Adrenal gland (tissue), 12 donors: ENCODE data around the gene CGREF1. TPM values are rescaled to one million over a fixed set of nuclear protein-coding genes. Genes with fewer than 3 reads are reported as not detected.

Experiments
- DNase-seq, 7 donors: peaks; one replicate each; pipeline ENCODE4 v3.0.0-alpha.2; 2019 to 2020
- H3K27ac ChIP-seq, 5 donors: fragments of 200-600 bp; sonication (generic) in 4 of 5; 1 replicate in 3 of 5; 2 replicates in 2 of 5; pipeline versions ENCODE4 v1.5.1 to v1.8.0; 2016 to 2020; ENCODE audit warnings: mild to moderate bottlenecking in 1 of 5
- H3K27me3 ChIP-seq: fragments of 200-600 bp; 2 replicates; pipeline ENCODE4 v1.8.0; 2021
- H3K36me3 ChIP-seq, 2 donors: fragments of 200-600 bp; replicated peaks in 1 of 2; 1 replicate in 1 of 2; 2 replicates in 1 of 2; pipeline versions ENCODE4 v1.5.1 to v1.8.0; 2018 to 2022
- H3K4me1 ChIP-seq, 2 donors: fragments of 200-600 bp; replicated peaks in 1 of 2; 1 replicate in 1 of 2; 2 replicates in 1 of 2; pipeline versions ENCODE4 v1.5.1 to v1.8.0; 2018 to 2021
- H3K4me3 ChIP-seq, 4 donors: fragments of 200-600 bp; sonication (generic) in 3 of 4; one replicate each; pipeline ENCODE4 v1.5.1; 2016 to 2018
- H3K9me3 ChIP-seq, 3 donors: fragments of 200-600 bp; sonication (generic) in 1 of 3; replicated peaks in 1 of 3; 1 replicate in 2 of 3; 2 replicates in 1 of 3; pipeline versions ENCODE4 v1.5.1 to v1.8.0; 2016 to 2021
- POLR2A ChIP-seq, 2 donors: fragments of 450-650 bp; IDR thresholded peaks; one replicate each; pipeline ENCODE4 v1.6.1; 2017; ENCODE audit warnings: antibody characterized with exemption in 2 of 2, mild to moderate bottlenecking in 2 of 2, moderate library complexity in 1 of 2
- WGBS, 4 donors: extraction: QIAGEN DNeasy Blood & Tissue Kit in 2 of 4; methylation state at CpG; one replicate each; pipeline versions ENCODE4 v1.1.5 to v1.1.7; 2013 to 2017; 5-methylcytosine and 5-hydroxymethylcytosine counted together
- intact Hi-C, 2 donors: fragments of 100-400 bp; cut with DNase I; formaldehyde crosslinking; loops; one replicate each; pipeline versions ENCODE4 v1.14.1 to v1.15.0; 2022 to 2023
- polyA plus RNA-seq, 3 donors: library from polyadenylated mRNA; stranded (reverse); fragments of 200-250 nt in 2 of 3; fragments of 350-450 nt in 1 of 3; fragmentation: Illumina TruSeq in 1 of 3; extraction: RNeasy Lipid Tissue Mini Kit (QIAGEN cat#74804) in 1 of 3; gene quantifications; one replicate each; pipeline ENCODE4 v1.2.3, GENCODE V29; 2013 to 2014
- total RNA-seq, 9 donors: library from RNA; depleted of rRNA in 4 of 9; stranded (reverse); fragments of >200 nt in 4 of 9; fragments of 120-200 nt in 1 of 9; fragmentation: NEBNext Ultra II Directional in 1 of 9; extraction: Animal tissue kit (Norgen Biotek cat#: 25700) in 1 of 9; gene quantifications; one replicate each; pipeline versions ENCODE4 v1.1.0 to v1.2.4, GENCODE V29; 2013 to 2023
- TF ChIP-seq, protein P1 (sequence below), 6 experiments: fragments of 450-650 bp in 4 of 6; fragments of 200-600 bp in 2 of 6; sonication (generic) in 1 of 6; IDR thresholded peaks; 1 replicate in 5 of 6; 2 replicates in 1 of 6; pipeline versions ENCODE4 v1.5.1 to v1.8.0; 2016 to 2021; ENCODE audit warnings: antibody characterized with exemption in 6 of 6, mild to moderate bottlenecking in 2 of 6, moderate library complexity in 1 of 6
- donor health status: healthy with polysubstance abuse.
- donor health status: Bipolar disorder and iron deficiency.
- donor health status: DM: yes; HTN: yes; CAD: no.
- donor health status: DM: no; HTN: no; CAD: no.
- donor health status: DM: no; HTN: no; CAD: no.
- donor health status: DM: yes; HTN: yes; CAD: no.

CGREF1 gene
- total and polyA plus RNA-seq, 12 donors: 0.52 to 4.7 (median 1.3) TPM; not detected in 1

DNA sequence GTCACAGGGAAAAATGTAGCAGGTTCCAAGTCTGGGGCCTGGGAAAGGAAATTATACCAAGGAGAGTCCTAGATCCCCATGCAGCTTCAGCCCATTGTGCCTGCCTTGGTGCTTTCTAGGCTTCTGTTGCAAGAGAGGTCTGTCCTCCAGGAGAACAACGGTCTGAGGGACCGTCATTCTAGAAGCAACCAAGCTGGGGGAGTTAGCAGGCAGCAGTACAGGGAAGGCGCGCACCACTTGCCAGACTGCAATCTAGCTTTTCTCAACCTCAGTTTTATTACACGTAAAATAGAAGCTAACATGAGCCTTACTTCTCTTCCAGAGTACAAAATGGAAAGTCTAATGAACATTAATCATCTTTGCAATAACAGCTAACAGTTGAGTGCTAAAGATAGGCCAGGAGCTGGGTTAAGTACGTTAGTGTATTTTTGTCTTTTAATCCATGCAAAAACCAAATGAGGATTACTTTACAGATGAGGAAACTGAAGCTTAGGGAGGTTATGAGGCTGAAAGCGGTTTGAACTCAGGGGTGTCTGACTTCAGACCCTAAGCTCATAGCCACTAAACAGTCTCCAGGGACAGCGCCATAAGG, 31.8 kb upstream of the CGREF1 start:
- Histone ChIP-seq H3K4me1 (peaks cover 0 to 5% of the 10 kb centered on the region in 2 donors), H3K27ac (no peak overlapping the region), H3K4me3 (no peak overlapping the region), H3K27me3 (no peaks in the 10 kb centered on the region), H3K9me3 (no peaks in the 10 kb centered on the region), H3K36me3 (no peaks in the 10 kb centered on the region)
- TF ChIP-seq, protein P1, sequence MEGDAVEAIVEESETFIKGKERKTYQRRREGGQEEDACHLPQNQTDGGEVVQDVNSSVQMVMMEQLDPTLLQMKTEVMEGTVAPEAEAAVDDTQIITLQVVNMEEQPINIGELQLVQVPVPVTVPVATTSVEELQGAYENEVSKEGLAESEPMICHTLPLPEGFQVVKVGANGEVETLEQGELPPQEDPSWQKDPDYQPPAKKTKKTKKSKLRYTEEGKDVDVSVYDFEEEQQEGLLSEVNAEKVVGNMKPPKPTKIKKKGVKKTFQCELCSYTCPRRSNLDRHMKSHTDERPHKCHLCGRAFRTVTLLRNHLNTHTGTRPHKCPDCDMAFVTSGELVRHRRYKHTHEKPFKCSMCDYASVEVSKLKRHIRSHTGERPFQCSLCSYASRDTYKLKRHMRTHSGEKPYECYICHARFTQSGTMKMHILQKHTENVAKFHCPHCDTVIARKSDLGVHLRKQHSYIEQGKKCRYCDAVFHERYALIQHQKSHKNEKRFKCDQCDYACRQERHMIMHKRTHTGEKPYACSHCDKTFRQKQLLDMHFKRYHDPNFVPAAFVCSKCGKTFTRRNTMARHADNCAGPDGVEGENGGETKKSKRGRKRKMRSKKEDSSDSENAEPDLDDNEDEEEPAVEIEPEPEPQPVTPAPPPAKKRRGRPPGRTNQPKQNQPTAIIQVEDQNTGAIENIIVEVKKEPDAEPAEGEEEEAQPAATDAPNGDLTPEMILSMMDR (IDR thresholded peaks at IDR 0.05): no peak
- TF ChIP-seq POLR2A (IDR thresholded peaks at IDR 0.05): no peak
- DNase-seq: no peak
- intact Hi-C loops: no loop called here
- WGBS, 4 donors: 83 to 95% (median 87%) methylated on average over 8 of the region's 8 CpGs

DNA sequence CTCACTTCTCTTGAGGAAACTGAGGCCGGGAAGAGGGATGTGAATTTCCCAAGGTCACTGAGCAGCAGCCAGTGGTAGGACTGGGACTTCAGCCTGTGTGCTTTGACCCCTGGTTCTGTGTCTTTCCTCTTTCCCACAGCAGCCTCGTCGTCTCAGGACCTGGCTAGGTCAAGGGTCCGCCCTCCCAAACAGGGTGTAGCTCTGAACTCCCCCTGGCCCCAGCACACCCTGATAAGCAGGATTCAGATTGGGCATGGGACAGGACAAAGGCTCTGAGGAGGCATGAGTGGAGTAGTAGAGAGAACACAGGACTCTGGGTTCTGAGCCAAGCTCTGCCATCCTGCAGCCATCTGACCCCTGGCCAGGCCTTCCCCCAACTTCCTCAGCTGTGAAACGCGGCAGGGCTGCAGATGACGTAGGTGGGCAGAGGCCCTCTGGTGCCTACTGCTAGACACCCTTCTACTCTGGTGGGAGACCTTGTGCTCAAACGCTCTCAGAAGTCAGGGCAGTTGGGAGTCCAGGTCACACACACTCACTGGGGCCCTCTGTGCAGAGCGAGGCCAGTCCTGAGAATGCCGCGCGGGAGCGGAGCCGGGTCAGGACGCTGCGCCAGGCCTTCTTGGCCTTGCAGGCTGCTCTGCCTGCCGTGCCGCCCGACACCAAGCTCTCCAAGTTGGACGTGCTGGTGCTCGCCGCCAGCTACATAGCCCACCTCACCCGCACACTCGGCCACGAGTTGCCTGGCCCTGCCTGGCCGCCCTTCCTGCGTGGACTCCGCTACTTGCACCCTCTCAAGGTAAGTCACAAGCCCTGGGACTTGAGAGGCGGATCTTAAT, 30.9 kb upstream of the CGREF1 start:
- no peak for DNase-seq
- peaks cover 0 to 5% of the 10 kb centered on the region in 2 donors for H3K4me1 ChIP-seq
- 88 to 95% (median 91%) methylated on average over 7 to 29 of the region's 29 CpGs for WGBS, 4 donors
- H3K27ac ChIP-seq: no peak overlapping the region
- H3K9me3 ChIP-seq: no peaks in the 10 kb centered on the region
- H3K36me3 ChIP-seq: no peaks in the 10 kb centered on the region
- TF ChIP-seq, protein P1 (IDR thresholded peaks at IDR 0.05): no peak
- no peak for TF ChIP-seq POLR2A (IDR thresholded peaks at IDR 0.05)
- no peaks in the 10 kb centered on the region for H3K27me3 ChIP-seq
- intact Hi-C loops: no loop called here
- no peak overlapping the region for H3K4me3 ChIP-seq

DNA sequence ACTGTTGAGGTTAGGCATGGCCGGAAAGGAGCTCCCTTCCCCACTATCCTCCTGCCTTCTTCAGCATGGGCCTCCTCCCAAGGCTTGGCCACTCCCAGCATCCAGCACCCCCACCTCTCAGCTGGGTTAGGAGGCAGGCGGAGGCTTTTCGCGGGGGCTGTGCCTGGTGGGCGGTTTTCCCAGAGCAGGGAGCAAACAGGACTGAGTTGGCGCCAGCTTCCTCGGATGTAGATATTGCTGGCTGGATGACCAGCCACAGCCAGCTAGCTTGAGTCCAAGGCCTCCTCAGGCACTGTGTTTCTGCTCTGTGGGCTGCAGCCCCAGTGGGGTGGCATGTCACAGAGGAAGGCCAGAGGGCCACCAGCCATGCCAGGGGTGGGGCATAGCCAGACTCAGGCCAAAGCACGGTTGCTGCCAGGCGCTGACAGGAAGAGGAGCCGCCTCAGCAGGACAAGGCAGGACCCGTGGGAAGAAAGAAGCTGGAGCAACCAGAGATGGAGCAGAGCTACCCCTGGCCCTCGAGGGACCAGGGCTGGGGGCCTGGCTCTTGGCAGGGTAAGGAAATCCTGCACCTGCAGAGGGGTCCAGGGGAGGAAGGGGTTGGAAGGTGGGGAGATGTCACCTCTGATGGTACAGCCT, 30.0 kb upstream of the CGREF1 start, which contains the start of gene TCF23:
Gene TCF23, plus strand, starts transcription at position 204 of the 639 bp plus-strand sequence. Its CDS starts 130 bp downstream, at position 334.
- no peak within 1 kb of the TSS for H3K27ac ChIP-seq
- no peaks in the 10 kb centered on the region for H3K36me3 ChIP-seq
- intact Hi-C loops: no loop called here
- no peak for TF ChIP-seq POLR2A (IDR thresholded peaks at IDR 0.05)
- TF ChIP-seq, protein P1 (IDR thresholded peaks at IDR 0.05): no peak
- 73 to 80% (median 74%) methylated on average over 5 to 12 of the region's 12 CpGs for WGBS, 4 donors
- no peaks in the 10 kb centered on the region for H3K4me1 ChIP-seq
- no peaks in the 10 kb centered on the region for H3K27me3 ChIP-seq
- no peak within 1 kb of the TSS for H3K4me3 ChIP-seq
- no peak for DNase-seq
- no peaks in the 10 kb centered on the region for H3K9me3 ChIP-seq

DNA sequence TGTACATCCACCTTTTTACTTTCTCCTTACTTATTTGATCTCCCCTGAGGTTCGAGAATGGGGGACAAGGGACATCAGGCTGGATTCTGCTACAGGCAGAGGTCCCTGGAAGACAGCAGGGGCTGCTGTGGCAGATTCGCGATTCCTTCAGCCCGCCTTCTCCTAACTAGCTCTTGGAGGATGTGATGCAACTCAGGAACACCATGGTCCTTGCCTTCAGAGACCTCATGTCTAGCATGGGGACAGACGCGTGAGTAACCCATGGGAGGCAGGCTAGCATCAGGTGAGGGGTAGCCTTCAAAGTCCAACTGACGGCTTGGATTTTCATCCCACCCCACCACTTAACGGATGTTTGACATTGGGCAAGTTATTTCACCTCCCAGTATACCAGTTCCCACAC, 29.0 kb upstream of the CGREF1 start:
- Histone ChIP-seq H3K27me3 (no peaks in the 10 kb centered on the region), H3K4me1 (no peaks in the 10 kb centered on the region), H3K27ac (no peak overlapping the region), H3K36me3 (no peaks in the 10 kb centered on the region), H3K9me3 (no peaks in the 10 kb centered on the region), H3K4me3 (no peak overlapping the region)
- intact Hi-C loops: no loop called here
- TF ChIP-seq, protein P1 (IDR thresholded peaks at IDR 0.05): no peak
- no peak for TF ChIP-seq POLR2A (IDR thresholded peaks at IDR 0.05)
- 86 to 91% (median 88%) methylated on average over 8 of the region's 8 CpGs for WGBS, 4 donors
- no peak for DNase-seq
